Fibroblast of upper back skin (primary cell): ENCODE measurements around the gene PITPNM2.
"Not testable (repeated sequence)": the region's sequence is repeated elsewhere in the genome, so short reads cannot be mapped to it uniquely, and the experiment has no call there.

Experiments
- DNase-seq: peaks from one replicate; pipeline ENCODE4 v3.0.0-alpha.2; 2013

Gene PITPNM2

GRCh38 chr12:123119808-123120207 lies 31.1 kb downstream of the PITPNM2 start:
- no peak for DNase-seq

- DNase-seq, result peak; percentile 18
Measured at GRCh38 chr12:123118497-123118896, 32.4 kb downstream of the PITPNM2 start.

GRCh38 chr12:123115409-123116121 lies 35.3 kb downstream of the PITPNM2 start:
- peak; percentile 93 for DNase-seq

GRCh38 chr12:123114304-123115083 lies 36.4 kb downstream of the PITPNM2 start:
- no peak for DNase-seq

GRCh38 chr12:123113026-123113425 lies 37.9 kb downstream of the PITPNM2 start:
- DNase-seq, result no peak

GRCh38 chr12:123111498-123112165 lies 39.3 kb downstream of the PITPNM2 start:
- DNase-seq, result peak; percentile 52

GRCh38 chr12:123109319-123109772 lies 41.5 kb downstream of the PITPNM2 start:
- no peak for DNase-seq

GRCh38 chr12:123108682-123109066 lies 42.2 kb downstream of the PITPNM2 start:
- no peak for DNase-seq

GRCh38 chr12:123107926-123108681 lies 42.8 kb downstream of the PITPNM2 start:
- no peak for DNase-seq

GRCh38 chr12:123106640-123107359 lies 44.1 kb downstream of the PITPNM2 start:
- DNase-seq, result no peak

GRCh38 chr12:123105211-123105826 lies 45.6 kb downstream of the PITPNM2 start:
- DNase-seq, result no peak

GRCh38 chr12:123104809-123105208 lies 46.1 kb downstream of the PITPNM2 start:
- no peak for DNase-seq

- not testable (repeated sequence) for DNase-seq
Measured at GRCh38 chr12:123104094-123104493, 46.8 kb downstream of the PITPNM2 start.

GRCh38 chr12:123102781-123103503 lies 47.9 kb downstream of the PITPNM2 start:
- no peak for DNase-seq

GRCh38 chr12:123102366-123102765 lies 48.5 kb downstream of the PITPNM2 start:
- no peak for DNase-seq

GRCh38 chr12:123101526-123101925 lies 49.4 kb downstream of the PITPNM2 start:
- no peak for DNase-seq
